SU-DHL-6 (cell line): ENCODE data around the gene SNHG17.

Source experiments
- EZH2phosphoT487 ChIP-seq: fragments of 200-600 bp; sonication (generic), shearing (Covaris generic); conservative IDR thresholded peaks from 2 replicates; pipeline ENCODE4 v1.6.1; 2018; ENCODE audit warnings: mild to moderate bottlenecking, antibody characterized with exemption, low read length, moderate library complexity, mixed read lengths
- TF ChIP-seq, protein P1 (sequence below): fragments of 200-600 bp; sonication (generic); IDR thresholded peaks from one replicate; pipeline ENCODE4 v1.5.1; 2017; ENCODE audit warnings: antibody characterized with exemption, mild to moderate bottlenecking, low read length, moderate library complexity; ENCODE audit not compliant: insufficient read depth, poor library complexity, severe bottlenecking

DNA sequence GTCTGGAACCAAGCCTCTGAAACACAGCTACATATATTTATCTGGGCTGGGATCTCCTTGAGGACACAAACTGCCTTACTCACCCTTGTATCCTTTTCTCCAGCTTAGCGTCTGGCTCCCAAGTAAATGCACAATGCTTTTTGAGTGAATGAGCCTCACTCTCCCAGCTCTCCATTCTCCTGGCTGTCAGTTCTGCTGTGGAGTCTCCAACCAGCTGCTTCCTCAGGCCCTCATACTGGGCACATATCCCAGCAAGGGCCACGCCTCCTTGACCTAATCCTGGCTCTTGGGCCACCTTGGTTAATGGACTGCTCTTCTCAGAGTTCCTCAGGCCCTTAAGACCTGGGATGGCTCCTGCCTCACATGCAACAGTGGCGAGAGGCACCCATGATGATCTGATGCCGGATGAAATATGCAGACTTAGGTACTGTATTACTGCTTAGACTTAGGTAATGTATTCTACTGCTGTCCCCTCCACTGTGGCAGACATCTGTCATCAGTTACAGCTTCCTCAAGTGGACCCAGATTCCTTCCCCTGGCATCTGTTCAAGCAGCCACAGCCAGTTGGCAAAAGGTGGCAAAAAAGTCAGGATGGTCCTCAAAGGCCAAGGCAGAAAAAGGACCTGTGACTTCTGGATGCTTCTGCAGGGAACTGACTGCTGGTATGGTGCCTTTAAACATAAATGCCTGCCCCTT is 16.5 kb downstream of the SNHG17 start:
- TF ChIP-seq, protein P1, sequence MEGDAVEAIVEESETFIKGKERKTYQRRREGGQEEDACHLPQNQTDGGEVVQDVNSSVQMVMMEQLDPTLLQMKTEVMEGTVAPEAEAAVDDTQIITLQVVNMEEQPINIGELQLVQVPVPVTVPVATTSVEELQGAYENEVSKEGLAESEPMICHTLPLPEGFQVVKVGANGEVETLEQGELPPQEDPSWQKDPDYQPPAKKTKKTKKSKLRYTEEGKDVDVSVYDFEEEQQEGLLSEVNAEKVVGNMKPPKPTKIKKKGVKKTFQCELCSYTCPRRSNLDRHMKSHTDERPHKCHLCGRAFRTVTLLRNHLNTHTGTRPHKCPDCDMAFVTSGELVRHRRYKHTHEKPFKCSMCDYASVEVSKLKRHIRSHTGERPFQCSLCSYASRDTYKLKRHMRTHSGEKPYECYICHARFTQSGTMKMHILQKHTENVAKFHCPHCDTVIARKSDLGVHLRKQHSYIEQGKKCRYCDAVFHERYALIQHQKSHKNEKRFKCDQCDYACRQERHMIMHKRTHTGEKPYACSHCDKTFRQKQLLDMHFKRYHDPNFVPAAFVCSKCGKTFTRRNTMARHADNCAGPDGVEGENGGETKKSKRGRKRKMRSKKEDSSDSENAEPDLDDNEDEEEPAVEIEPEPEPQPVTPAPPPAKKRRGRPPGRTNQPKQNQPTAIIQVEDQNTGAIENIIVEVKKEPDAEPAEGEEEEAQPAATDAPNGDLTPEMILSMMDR: no peak
- TF ChIP-seq EZH2phosphoT487: no peak
